ENCODE measurements around the gene KCNAB1. TPM values are rescaled to one million over a fixed set of nuclear protein-coding genes. Genes with fewer than 3 reads are reported as not detected.

KCNAB1 gene
- total RNA-seq, 1 donor from 2014 or later = not detected

DNA sequence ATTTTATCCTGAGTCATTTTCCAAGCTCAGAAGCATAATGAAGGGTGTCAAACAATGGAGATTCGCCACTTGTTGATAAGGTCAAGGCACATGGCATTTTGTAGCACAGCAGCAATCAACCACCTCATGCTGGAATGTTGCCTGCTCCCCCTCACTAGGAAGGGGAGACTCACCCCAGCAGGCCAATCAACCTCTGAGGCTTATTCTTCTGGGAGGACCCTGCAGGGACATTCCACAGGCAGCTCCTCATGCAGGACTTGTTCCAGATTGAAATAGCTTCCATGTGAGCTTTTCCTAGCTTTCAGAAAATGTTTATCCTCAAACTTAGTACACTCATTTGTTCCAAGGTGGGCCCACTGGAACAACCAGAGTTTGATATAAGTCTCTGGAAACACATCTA, 356.9 kb downstream of the KCNAB1 start:
- Mint-ChIP-seq H3K9me3 (no peaks in the 10 kb centered on the region), H3K27ac (no peak overlapping the region), H3K4me1 (no peaks in the 10 kb centered on the region), H3K4me3 (no peak overlapping the region), H3K27me3 (peaks cover 13% of the 10 kb centered on the region), H3K36me3 (ENCODE audit: low read depth) (no peaks in the 10 kb centered on the region)
- ATAC-seq (ENCODE audit: low read depth) (no peak), DNase-seq (no peak)
- POLR2A ChIA-PET = no interaction called here
- CTCF ChIA-PET = no interaction called here
- intact Hi-C loops (cut with micrococcal nuclease) = no loop called here
- TF ChIP-seq, protein P1, sequence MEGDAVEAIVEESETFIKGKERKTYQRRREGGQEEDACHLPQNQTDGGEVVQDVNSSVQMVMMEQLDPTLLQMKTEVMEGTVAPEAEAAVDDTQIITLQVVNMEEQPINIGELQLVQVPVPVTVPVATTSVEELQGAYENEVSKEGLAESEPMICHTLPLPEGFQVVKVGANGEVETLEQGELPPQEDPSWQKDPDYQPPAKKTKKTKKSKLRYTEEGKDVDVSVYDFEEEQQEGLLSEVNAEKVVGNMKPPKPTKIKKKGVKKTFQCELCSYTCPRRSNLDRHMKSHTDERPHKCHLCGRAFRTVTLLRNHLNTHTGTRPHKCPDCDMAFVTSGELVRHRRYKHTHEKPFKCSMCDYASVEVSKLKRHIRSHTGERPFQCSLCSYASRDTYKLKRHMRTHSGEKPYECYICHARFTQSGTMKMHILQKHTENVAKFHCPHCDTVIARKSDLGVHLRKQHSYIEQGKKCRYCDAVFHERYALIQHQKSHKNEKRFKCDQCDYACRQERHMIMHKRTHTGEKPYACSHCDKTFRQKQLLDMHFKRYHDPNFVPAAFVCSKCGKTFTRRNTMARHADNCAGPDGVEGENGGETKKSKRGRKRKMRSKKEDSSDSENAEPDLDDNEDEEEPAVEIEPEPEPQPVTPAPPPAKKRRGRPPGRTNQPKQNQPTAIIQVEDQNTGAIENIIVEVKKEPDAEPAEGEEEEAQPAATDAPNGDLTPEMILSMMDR (IDR thresholded peaks at IDR 0.05) = no peak

DNA sequence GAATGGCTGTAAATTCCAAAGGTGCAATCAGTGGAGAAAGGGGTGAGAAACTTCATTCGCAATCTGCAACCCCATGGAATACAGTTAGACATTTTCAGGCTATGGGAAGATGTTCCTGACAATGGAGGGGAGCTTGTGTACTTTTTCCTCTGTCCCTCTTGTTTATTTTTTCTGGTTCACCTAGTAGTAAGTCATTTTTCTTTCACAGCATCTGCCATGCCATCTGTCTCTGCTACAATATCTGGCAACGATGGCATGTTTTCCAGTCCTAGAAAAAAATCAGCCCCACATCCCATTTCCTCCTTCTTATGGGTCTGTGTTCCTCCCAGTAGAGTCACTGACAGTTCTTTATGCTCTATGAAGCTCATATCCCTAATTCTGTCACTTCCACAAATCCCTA, 358.5 kb downstream of the KCNAB1 start:
- intact Hi-C loops (cut with micrococcal nuclease) = no loop called here
- DNase-seq (no peak), ATAC-seq (ENCODE audit: low read depth) (no peak)
- H3K4me1 Mint-ChIP-seq = peaks cover 13% of the 10 kb centered on the region
- ChIA-PET CTCF (interaction anchor here (0.7 kb wide), 1 partner anchor 17 kb away, joined by 3 read pairs; no protein-coding TSS in a partner anchor), POLR2A (no interaction called here)
- TF ChIP-seq, protein P1 (IDR thresholded peaks at IDR 0.05) = no peak
- no peaks in the 10 kb centered on the region for H3K36me3 Mint-ChIP-seq (ENCODE audit: low read depth)
- no peak overlapping the region for H3K4me3 Mint-ChIP-seq
- peaks cover 11% of the 10 kb centered on the region for H3K27me3 Mint-ChIP-seq
- H3K9me3 Mint-ChIP-seq = no peaks in the 10 kb centered on the region
- H3K27ac Mint-ChIP-seq = no peak overlapping the region

DNA sequence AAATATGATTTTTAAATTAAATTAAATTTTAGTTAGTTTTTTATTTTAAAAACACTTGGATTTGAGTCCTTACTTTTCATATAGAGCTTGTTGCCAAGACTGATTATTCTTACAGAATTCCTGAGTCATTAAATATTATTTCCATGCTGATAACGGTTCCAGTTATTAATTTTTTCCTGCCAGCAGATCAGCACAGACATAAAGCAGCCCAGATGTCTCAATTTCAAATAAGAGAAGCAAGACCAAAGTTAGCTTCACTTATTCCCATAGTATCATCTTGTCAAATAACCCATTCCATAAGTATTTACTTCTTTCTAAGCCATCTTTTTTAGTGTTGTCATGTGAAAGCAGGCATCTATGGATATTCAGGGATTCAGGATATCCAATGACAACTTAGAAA, 359.2 kb downstream of the KCNAB1 start:
- ATAC-seq (ENCODE audit: low read depth) (no peak), DNase-seq (no peak)
- Mint-ChIP-seq H3K9me3 (no peaks in the 10 kb centered on the region), H3K27ac (no peak overlapping the region), H3K4me1 (peaks cover 20% of the 10 kb centered on the region), H3K36me3 (ENCODE audit: low read depth) (no peaks in the 10 kb centered on the region), H3K27me3 (peaks cover 9% of the 10 kb centered on the region), H3K4me3 (no peak overlapping the region)
- ChIA-PET CTCF (no interaction called here), POLR2A (interaction anchor here (0.6 to 0.7 kb wide), 2 partner anchors 591 to 626 kb away, joined by 3 read pairs; partner anchors contain the start of gene SLC33A1)
- intact Hi-C loops (cut with micrococcal nuclease) = loop anchor here (5.0 kb wide), 3 partner anchors 43 to 627 kb away; partner anchors contain the start of gene SLC33A1
- TF ChIP-seq, protein P1 (IDR thresholded peaks at IDR 0.05) = no peak

DNA sequence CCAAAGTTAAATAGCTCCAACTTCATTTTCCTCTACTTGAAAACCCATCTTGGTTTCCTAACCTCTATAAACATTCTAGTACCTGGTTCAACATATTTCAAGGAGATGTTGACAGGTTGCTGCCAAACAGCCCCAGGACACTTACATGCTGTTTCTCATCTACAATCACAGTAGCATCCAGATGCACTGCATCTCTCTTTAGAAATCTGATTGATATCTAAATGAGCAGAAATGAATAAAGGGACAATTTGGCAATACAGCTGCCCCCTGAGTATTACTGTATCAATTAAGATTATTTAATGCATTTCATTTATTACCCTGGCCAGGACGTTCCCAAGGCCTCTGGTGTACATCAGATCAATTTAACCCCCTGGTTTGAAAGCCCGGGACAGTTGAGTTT, 360.6 kb downstream of the KCNAB1 start:
- no peaks in the 10 kb centered on the region for H3K36me3 Mint-ChIP-seq (ENCODE audit: low read depth)
- ChIA-PET CTCF (no interaction called here), POLR2A (interaction anchor here (1.4 kb wide), 1 partner anchor 193 kb away, joined by 3 read pairs; the partner anchor contains the start of gene TIPARP)
- no peak overlapping the region for H3K27ac Mint-ChIP-seq
- H3K4me3 Mint-ChIP-seq = no peak overlapping the region
- H3K4me1 Mint-ChIP-seq = peaks cover 32% of the 10 kb centered on the region
- intact Hi-C loops (cut with micrococcal nuclease) = loop anchor here (5.0 kb wide), 3 partner anchors 41 to 629 kb away; partner anchors contain the start of gene SLC33A1
- no peak for ATAC-seq (ENCODE audit: low read depth)
- no peaks in the 10 kb centered on the region for H3K9me3 Mint-ChIP-seq
- TF ChIP-seq, protein P1 (IDR thresholded peaks at IDR 0.05) = no peak
- peaks cover 9% of the 10 kb centered on the region for H3K27me3 Mint-ChIP-seq
- DNase-seq = no peak

DNA sequence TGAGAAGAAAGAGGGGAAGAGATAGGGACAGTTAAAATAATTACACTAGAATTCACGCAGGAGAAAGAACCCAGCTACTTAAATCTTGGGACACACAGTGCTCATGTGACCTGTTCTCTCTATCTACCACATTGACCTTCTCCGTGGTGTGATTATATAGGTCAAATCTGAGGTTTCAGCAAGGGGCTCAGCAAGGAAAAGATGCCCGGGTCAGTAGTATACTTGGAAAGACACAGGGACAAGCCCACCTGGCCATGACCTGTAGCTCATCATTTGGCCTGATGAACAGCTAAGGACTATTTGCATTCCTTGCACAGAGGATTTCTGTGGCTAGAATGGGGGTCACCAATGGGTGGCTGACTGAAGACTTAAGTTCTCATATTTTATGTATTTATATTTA, 362.6 kb downstream of the KCNAB1 start:
- no peak overlapping the region for H3K4me3 Mint-ChIP-seq
- no peak for DNase-seq
- no peak overlapping the region for H3K27ac Mint-ChIP-seq

More for the DNA sequence above, 362.6 kb downstream of the KCNAB1 start:
- ATAC-seq (ENCODE audit: low read depth) = no peak
- H3K9me3 Mint-ChIP-seq = no peaks in the 10 kb centered on the region
- intact Hi-C loops (cut with micrococcal nuclease) = loop anchor here (1.0 to 5.0 kb wide), 5 partner anchors 39 to 631 kb away; partner anchors contain the start of genes SLC33A1 and SSR3
- CTCF ChIA-PET = interaction anchor here (0.8 to 1.9 kb wide), 5 partner anchors 10 to 332 kb away, joined by 3 to 7 read pairs (median 3); no protein-coding TSS in a partner anchor
- TF ChIP-seq, protein P1 (IDR thresholded peaks at IDR 0.05) = no peak
- POLR2A ChIA-PET = interaction anchor here (0.7 to 3.8 kb wide), 3 partner anchors 182 to 692 kb away, joined by 3 to 26 read pairs (median 3); no protein-coding TSS in a partner anchor
- peaks cover 32% of the 10 kb centered on the region for H3K4me1 Mint-ChIP-seq
- no peaks in the 10 kb centered on the region for H3K36me3 Mint-ChIP-seq (ENCODE audit: low read depth)
- H3K27me3 Mint-ChIP-seq = peaks cover 6% of the 10 kb centered on the region

Data from activated B cell treated with CpG ODN at 0.5 μM for 24 hours (primary cell).